ENCODE measurements around the gene RAD9A.
A peak's percentile ranks its signal among the peaks of the same experiment; 100 is the strongest.

RAD9A gene

GRCh38 chr11:67354075-67355022 lies 37.4 kb upstream of the RAD9A start:
- H3K4me3 ChIP-seq (ENCODE audit: low read depth, low read length): peak overlapping the region; percentile 84
- no peak for DNase-seq (ENCODE audit: low read depth)
- TF ChIP-seq CTCF (IDR thresholded peaks at IDR 0.05; ENCODE audit: control insufficient read depth, extremely low read depth, insufficient read depth): no peak

- no peak for DNase-seq (ENCODE audit: low read depth)
- no peak overlapping the region for H3K4me3 ChIP-seq (ENCODE audit: low read depth, low read length)
Observed at GRCh38 chr11:67355023-67355793, 36.6 kb upstream of the RAD9A start.

GRCh38 chr11:67355794-67356386 lies 35.9 kb upstream of the RAD9A start:
- no peak overlapping the region for H3K4me3 ChIP-seq (ENCODE audit: low read depth, low read length)
- DNase-seq (ENCODE audit: low read depth): no peak
- no peak for TF ChIP-seq CTCF (IDR thresholded peaks at IDR 0.05; ENCODE audit: control insufficient read depth, extremely low read depth, insufficient read depth)

More at GRCh38 chr11:67355023-67355793, 36.6 kb upstream of the RAD9A start:
- no peak for TF ChIP-seq CTCF (IDR thresholded peaks at IDR 0.05; ENCODE audit: control insufficient read depth, extremely low read depth, insufficient read depth)

- no peak for DNase-seq (ENCODE audit: low read depth)
- H3K4me3 ChIP-seq (ENCODE audit: low read depth, low read length): no peak overlapping the region
- no peak for TF ChIP-seq CTCF (IDR thresholded peaks at IDR 0.05; ENCODE audit: control insufficient read depth, extremely low read depth, insufficient read depth)
Observed at GRCh38 chr11:67356387-67356863, 35.4 kb upstream of the RAD9A start.

GRCh38 chr11:67356864-67357561 lies 34.8 kb upstream of the RAD9A start:
- TF ChIP-seq CTCF (IDR thresholded peaks at IDR 0.05; ENCODE audit: control insufficient read depth, extremely low read depth, insufficient read depth): peak; percentile 96
- no peak overlapping the region for H3K4me3 ChIP-seq (ENCODE audit: low read depth, low read length)
- peak; percentile 47 for DNase-seq (ENCODE audit: low read depth)

Measured in LNCaP clone FGC (cell line).